Measurements from ENCODE around the gene CEACAM3.

CEACAM3 gene

DNA sequence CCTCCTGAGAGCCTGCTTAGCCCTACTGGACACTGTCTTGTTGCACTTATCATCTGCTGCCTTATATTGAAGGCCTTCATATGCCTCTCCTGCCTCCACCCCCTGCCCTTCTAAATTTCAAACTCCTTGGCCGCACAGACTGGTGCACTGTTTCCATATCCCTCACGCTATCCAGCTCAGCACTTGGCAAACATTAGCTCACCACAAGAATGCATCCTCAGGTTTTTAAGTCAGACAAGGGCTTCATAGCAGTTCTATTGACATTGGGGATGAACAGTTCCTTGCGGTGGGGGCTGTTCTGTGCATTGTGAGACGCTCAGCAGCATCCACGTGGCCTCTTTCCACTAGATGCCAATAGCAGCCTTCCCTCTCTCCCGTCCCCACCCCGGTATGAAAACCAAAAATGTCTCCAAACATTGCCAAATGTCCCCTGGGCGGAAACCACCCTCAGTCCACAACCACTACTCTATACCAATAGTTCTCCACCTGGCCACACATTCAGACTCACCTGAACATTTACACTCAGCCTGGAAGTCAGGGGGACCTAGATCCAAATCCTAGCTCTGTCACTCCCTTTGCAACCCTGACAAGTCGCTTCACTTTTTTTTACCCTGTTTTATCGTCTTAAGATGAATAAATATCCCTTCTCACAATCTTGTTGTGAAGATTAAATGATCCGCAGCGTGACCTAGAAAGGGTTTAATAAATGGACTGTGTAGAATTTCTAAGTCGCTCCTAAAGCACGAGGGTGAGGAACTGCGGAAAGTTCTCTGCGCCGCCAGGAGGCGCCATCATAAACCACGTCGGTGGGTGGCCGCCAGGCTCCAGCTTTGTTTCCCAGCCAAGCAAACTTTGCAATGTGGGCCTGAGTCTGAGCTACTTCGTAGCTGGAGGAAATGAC lies 3.6 kb upstream of the CEACAM3 start:
- H3K36me3 ChIP-seq (ENCODE audit: control insufficient read depth, insufficient read depth, low read length): no peaks in the 10 kb centered on the region
- WGBS (ENCODE audit: insufficient coverage, insufficient read length): no CpG with 5 or more reads among the region's 22 CpGs
- H3K9me3 ChIP-seq (ENCODE audit: control insufficient read depth, insufficient read depth, low read length): no peaks in the 10 kb centered on the region
- H3K4me3 ChIP-seq (ENCODE audit: low read length): no peak overlapping the region
- no peak overlapping the region for H3K27ac ChIP-seq (ENCODE audit: low read length)
- no peaks in the 10 kb centered on the region for H3K4me1 ChIP-seq (ENCODE audit: control insufficient read depth, insufficient read depth, low read length)
- H3K27me3 ChIP-seq (ENCODE audit: control insufficient read depth, insufficient read depth, low read length): no peaks in the 10 kb centered on the region
- peak; percentile 64 for DNase-seq (ENCODE audit: low read depth, low spot score)

DNA sequence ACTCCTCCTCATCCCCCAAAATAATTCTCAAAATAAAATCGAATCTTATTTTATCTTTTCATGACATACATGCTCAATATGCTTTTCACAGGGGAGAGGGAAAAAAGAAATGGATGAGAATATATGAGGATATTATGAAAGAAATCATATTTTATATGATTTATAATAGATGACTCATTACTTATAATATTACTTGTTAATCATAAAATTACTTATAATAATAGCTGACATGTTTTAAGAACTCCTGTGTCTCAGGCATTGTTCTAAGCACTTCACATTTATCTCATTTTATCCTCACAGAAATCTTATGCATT lies 3.0 kb upstream of the CEACAM3 start:
- Histone ChIP-seq H3K4me1 (ENCODE audit: control insufficient read depth, insufficient read depth, low read length) (no peaks in the 10 kb centered on the region), H3K36me3 (ENCODE audit: control insufficient read depth, insufficient read depth, low read length) (no peaks in the 10 kb centered on the region), H3K27ac (ENCODE audit: low read length) (no peak overlapping the region), H3K9me3 (ENCODE audit: control insufficient read depth, insufficient read depth, low read length) (no peaks in the 10 kb centered on the region), H3K4me3 (ENCODE audit: low read length) (no peak overlapping the region), H3K27me3 (ENCODE audit: control insufficient read depth, insufficient read depth, low read length) (no peaks in the 10 kb centered on the region)
- WGBS (ENCODE audit: insufficient coverage, insufficient read length): no CpG with 5 or more reads among the region's 1 CpG
- no peak for DNase-seq (ENCODE audit: low read depth, low spot score)

DNA sequence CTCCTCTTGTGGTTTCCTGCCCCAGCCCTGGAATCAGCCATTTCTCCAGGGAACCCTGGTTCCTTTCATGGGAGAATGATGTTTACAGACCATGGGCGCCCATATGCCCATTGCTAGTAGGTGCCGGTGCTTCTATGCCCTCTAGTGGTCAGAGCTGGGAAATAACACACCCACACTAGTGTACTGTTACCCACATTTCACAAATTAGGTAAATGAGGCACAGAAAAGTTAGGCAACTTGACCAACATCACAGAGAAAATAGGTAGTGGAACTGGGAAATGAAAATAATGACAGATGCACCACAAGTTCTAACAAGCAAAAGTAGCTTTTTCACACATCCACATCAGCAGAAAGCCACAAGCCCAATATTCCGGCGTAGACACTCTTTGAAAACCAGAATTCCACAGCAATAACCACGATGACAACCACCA lies 1.3 kb upstream of the CEACAM3 start:
- no peaks in the 10 kb centered on the region for H3K4me1 ChIP-seq (ENCODE audit: control insufficient read depth, insufficient read depth, low read length)
- no peak overlapping the region for H3K4me3 ChIP-seq (ENCODE audit: low read length)
- no peaks in the 10 kb centered on the region for H3K27me3 ChIP-seq (ENCODE audit: control insufficient read depth, insufficient read depth, low read length)
- WGBS (ENCODE audit: insufficient coverage, insufficient read length): no CpG with 5 or more reads among the region's 5 CpGs
- no peak overlapping the region for H3K27ac ChIP-seq (ENCODE audit: low read length)
- no peaks in the 10 kb centered on the region for H3K36me3 ChIP-seq (ENCODE audit: control insufficient read depth, insufficient read depth, low read length)
- no peaks in the 10 kb centered on the region for H3K9me3 ChIP-seq (ENCODE audit: control insufficient read depth, insufficient read depth, low read length)
- DNase-seq (ENCODE audit: low read depth, low spot score): peak; percentile 48

DNA sequence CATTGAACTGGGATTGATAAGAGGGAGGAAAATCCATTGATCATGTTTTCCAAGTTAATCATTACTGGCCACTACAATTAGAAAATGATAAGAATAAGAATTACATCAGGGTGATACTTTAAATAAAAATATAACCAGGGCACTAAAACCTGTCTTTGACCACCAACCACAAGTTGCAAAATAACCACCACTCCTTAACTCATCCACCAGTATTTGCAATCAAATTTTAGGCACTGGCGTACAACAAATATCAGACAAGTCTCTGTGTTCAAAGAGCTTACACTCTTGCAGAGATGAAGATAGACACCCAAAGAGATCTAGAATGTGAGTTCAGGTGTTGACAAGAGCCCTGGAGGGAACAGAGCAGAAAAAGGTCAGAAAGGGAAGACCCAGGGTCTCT lies 514 bp downstream of the CEACAM3 start:
- Histone ChIP-seq H3K4me1 (ENCODE audit: control insufficient read depth, insufficient read depth, low read length) (no peaks in the 10 kb centered on the region), H3K27ac (ENCODE audit: low read length) (no peak overlapping the region)
- WGBS (ENCODE audit: insufficient coverage, insufficient read length): no CpG with 5 or more reads among the region's 1 CpG

DNA sequence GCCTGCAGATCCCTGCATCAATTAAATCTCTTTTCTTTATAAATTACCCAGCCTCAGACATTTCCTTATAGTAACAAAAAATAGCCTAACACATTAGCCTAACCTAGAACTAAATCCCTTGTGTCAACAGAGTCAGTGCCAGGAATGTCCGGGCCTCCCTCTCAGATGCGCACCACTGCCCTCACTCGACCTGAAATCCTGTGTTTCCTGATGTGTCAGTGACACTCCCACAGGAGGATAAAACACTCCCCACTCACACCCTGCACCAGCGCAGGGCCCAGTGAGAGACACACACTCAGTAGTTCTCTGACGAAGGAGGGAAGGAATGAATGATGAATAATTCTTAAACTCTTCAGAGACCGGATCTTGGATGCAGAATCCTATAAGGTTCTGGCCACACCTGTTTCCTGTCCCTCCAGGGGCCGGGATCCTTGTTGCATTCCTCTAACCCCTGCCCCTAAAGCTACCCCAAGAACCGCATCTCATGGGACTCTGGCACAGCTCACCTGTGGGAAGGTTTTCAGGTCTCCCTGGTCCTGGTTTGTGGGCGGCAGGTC lies 3.1 kb downstream of the CEACAM3 start:
- DNase-seq (ENCODE audit: low read depth, low spot score): no peak
- no peak overlapping the region for H3K27ac ChIP-seq (ENCODE audit: low read length)
- no peak overlapping the region for H3K4me3 ChIP-seq (ENCODE audit: low read length)
- no peaks in the 10 kb centered on the region for H3K9me3 ChIP-seq (ENCODE audit: control insufficient read depth, insufficient read depth, low read length)
- WGBS (ENCODE audit: insufficient coverage, insufficient read length): no CpG with 5 or more reads among the region's 9 CpGs
- no peaks in the 10 kb centered on the region for H3K27me3 ChIP-seq (ENCODE audit: control insufficient read depth, insufficient read depth, low read length)
- H3K36me3 ChIP-seq (ENCODE audit: control insufficient read depth, insufficient read depth, low read length): no peaks in the 10 kb centered on the region
- H3K4me1 ChIP-seq (ENCODE audit: control insufficient read depth, insufficient read depth, low read length): no peaks in the 10 kb centered on the region

More for the DNA sequence above, 514 bp downstream of the CEACAM3 start:
- no peaks in the 10 kb centered on the region for H3K27me3 ChIP-seq (ENCODE audit: control insufficient read depth, insufficient read depth, low read length)
- H3K9me3 ChIP-seq (ENCODE audit: control insufficient read depth, insufficient read depth, low read length): no peaks in the 10 kb centered on the region
- no peak for DNase-seq (ENCODE audit: low read depth, low spot score)
- no peaks in the 10 kb centered on the region for H3K36me3 ChIP-seq (ENCODE audit: control insufficient read depth, insufficient read depth, low read length)
- no peak overlapping the region for H3K4me3 ChIP-seq (ENCODE audit: low read length)

DNA sequence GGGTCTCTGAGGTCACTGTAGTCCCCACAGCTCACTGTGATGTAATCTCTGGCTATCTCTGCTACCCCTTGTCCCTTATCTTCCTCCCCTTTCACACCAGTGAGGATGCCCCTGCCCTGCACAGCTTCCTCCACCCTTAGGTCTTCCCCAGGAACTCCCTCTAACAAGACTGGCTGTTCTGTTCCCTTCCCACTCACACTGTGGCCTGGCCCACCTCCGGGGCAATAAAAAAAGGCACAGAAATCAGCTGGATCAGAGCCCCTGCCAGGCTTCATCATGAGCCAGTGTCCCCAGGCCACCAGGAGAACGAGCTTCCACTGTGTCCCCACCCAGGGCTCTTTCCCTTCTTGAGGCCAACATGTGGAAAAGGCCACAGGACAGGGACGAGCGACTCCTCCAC lies 4.6 kb downstream of the CEACAM3 start:
- no peaks in the 10 kb centered on the region for H3K27me3 ChIP-seq (ENCODE audit: control insufficient read depth, insufficient read depth, low read length)
- H3K4me1 ChIP-seq (ENCODE audit: control insufficient read depth, insufficient read depth, low read length): no peaks in the 10 kb centered on the region
- no peaks in the 10 kb centered on the region for H3K36me3 ChIP-seq (ENCODE audit: control insufficient read depth, insufficient read depth, low read length)
- DNase-seq (ENCODE audit: low read depth, low spot score): no peak
- no CpG with 5 or more reads among the region's 4 CpGs for WGBS (ENCODE audit: insufficient coverage, insufficient read length)
- H3K27ac ChIP-seq (ENCODE audit: low read length): no peak overlapping the region
- no peaks in the 10 kb centered on the region for H3K9me3 ChIP-seq (ENCODE audit: control insufficient read depth, insufficient read depth, low read length)
- no peak overlapping the region for H3K4me3 ChIP-seq (ENCODE audit: low read length)

DNA sequence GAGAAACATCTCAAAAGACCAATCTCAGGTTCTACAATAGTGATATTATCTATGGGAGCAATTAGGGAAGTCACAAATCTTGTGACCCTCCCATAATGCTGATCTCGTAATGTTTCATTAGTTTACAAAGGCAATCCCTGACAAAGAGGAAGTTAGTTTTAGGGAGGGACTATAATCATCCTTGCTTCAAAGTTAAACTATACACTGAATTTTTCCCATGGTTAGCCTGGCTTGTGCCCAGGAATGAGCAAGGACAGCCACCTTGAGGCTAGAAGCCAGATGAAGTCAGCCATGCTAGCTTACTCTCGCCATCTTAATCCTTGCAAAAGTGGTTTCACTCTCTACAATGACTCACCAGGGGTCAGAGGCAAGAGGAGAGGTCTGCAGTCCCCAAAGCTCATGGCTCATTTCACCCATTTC lies 5.4 kb downstream of the CEACAM3 start:
- Histone ChIP-seq H3K27me3 (ENCODE audit: control insufficient read depth, insufficient read depth, low read length) (no peaks in the 10 kb centered on the region), H3K4me1 (ENCODE audit: control insufficient read depth, insufficient read depth, low read length) (no peaks in the 10 kb centered on the region), H3K36me3 (ENCODE audit: control insufficient read depth, insufficient read depth, low read length) (no peaks in the 10 kb centered on the region), H3K27ac (ENCODE audit: low read length) (no peak overlapping the region), H3K9me3 (ENCODE audit: control insufficient read depth, insufficient read depth, low read length) (no peaks in the 10 kb centered on the region), H3K4me3 (ENCODE audit: low read length) (no peak overlapping the region)
- no CpG with 5 or more reads among the region's 2 CpGs for WGBS (ENCODE audit: insufficient coverage, insufficient read length)
- no peak for DNase-seq (ENCODE audit: low read depth, low spot score)

DNA sequence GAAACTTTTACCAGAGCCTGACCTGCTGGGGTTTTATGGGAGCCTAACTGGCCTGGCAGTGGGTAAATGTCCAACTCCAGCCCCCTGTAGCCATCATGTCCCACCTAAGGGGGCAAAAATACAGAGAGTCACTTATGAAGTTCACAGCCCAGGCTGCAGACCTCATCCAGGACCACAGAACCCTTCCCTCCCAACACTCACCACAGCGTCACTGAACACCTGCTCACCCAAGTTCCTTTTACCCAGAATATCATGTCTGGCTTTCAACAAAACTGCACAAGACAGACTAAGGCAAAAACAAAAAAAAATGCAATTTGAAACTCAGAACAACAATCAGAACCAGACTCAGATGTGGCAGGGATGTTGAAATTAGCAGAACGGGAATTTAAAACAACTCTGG lies 6.4 kb downstream of the CEACAM3 start:
- no peak for DNase-seq (ENCODE audit: low read depth, low spot score)
- H3K4me1 ChIP-seq (ENCODE audit: control insufficient read depth, insufficient read depth, low read length): no peaks in the 10 kb centered on the region
- H3K36me3 ChIP-seq (ENCODE audit: control insufficient read depth, insufficient read depth, low read length): no peaks in the 10 kb centered on the region
- no peaks in the 10 kb centered on the region for H3K9me3 ChIP-seq (ENCODE audit: control insufficient read depth, insufficient read depth, low read length)
- no peak overlapping the region for H3K27ac ChIP-seq (ENCODE audit: low read length)
- H3K4me3 ChIP-seq (ENCODE audit: low read length): no peak overlapping the region
- H3K27me3 ChIP-seq (ENCODE audit: control insufficient read depth, insufficient read depth, low read length): no peaks in the 10 kb centered on the region
- no CpG with 5 or more reads among the region's 2 CpGs for WGBS (ENCODE audit: insufficient coverage, insufficient read length)

DNA sequence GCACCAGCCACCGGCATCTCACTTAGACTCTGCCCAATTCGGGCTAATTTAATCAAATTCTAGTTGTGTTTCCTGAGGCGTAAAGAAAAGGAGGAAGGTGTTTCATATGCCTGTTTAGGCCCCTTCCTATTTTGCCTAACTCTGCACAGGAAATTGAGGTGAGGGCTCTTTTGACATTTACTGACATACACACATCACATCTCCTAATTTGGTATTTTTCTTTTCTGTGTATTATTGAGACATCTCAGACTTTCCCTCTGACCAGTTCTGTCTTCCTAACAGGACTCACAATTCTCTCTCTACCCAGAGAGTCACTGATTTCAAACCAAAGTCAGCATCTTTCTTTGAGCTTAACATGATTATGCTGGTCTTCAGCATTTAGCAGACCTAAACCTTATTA lies 7.9 kb downstream of the CEACAM3 start:
- no CpG with 5 or more reads among the region's 3 CpGs for WGBS (ENCODE audit: insufficient coverage, insufficient read length)
- Histone ChIP-seq H3K27me3 (ENCODE audit: control insufficient read depth, insufficient read depth, low read length) (no peaks in the 10 kb centered on the region), H3K4me3 (ENCODE audit: low read length) (no peak overlapping the region), H3K9me3 (ENCODE audit: control insufficient read depth, insufficient read depth, low read length) (no peaks in the 10 kb centered on the region), H3K4me1 (ENCODE audit: control insufficient read depth, insufficient read depth, low read length) (no peaks in the 10 kb centered on the region), H3K36me3 (ENCODE audit: control insufficient read depth, insufficient read depth, low read length) (no peaks in the 10 kb centered on the region), H3K27ac (ENCODE audit: low read length) (no peak overlapping the region)
- no peak for DNase-seq (ENCODE audit: low read depth, low spot score)

DNA sequence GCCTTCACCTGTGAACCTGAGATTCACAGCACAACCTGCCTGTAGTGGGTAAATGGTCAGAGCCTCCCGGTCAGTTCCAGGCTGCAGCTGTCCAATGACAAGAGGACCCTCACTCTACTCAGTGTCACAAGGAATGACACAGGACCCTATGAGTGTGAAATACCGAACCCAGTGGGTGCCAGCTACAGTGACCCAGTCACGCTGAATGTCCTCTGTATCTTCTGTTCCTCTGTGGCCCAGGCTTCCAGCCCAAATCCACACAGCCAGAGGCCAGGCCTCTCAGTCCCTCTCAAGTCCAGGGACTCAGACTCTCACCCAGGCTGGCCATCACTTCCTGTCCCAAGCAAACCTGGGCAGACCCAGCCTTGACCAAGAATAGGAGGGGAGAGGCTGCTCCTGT lies 10.8 kb downstream of the CEACAM3 start:
- no CpG with 5 or more reads among the region's 3 CpGs for WGBS (ENCODE audit: insufficient coverage, insufficient read length)
- Histone ChIP-seq H3K27me3 (ENCODE audit: control insufficient read depth, insufficient read depth, low read length) (no peaks in the 10 kb centered on the region), H3K36me3 (ENCODE audit: control insufficient read depth, insufficient read depth, low read length) (no peaks in the 10 kb centered on the region), H3K4me1 (ENCODE audit: control insufficient read depth, insufficient read depth, low read length) (no peaks in the 10 kb centered on the region), H3K4me3 (ENCODE audit: low read length) (no peak overlapping the region), H3K9me3 (ENCODE audit: control insufficient read depth, insufficient read depth, low read length) (no peaks in the 10 kb centered on the region), H3K27ac (ENCODE audit: low read length) (no peak overlapping the region)
- no peak for DNase-seq (ENCODE audit: low read depth, low spot score)

Data from iPS DF 6.9 (cell line).